Common myeloid progenitor, CD34-positive (primary cell): ENCODE measurements around the gene TCP11.

Experiments used
- CTCF ChIA-PET: fragments of 350-600 bp; sonication (Branson Sonifier 250); formaldehyde crosslinking; loops from one replicate; lab custom pipeline; 2021; ENCODE audit warnings: antibody characterized with exemption; lab: Charles Lee
- POLR2A ChIA-PET: fragments of 350-600 bp; sonication (Branson Sonifier 250); formaldehyde crosslinking; loops from one replicate; lab custom pipeline; 2021; ENCODE audit warnings: antibody characterized with exemption; lab: Charles Lee
- DNase-seq, 3 donors: peaks; one replicate each; pipeline versions ENCODE4 v3.0.0 to v3.0.0-alpha.2; 2013
- H3K27ac ChIP-seq, 2 experiments: 1 replicate in 1 of 2; 2 replicates in 1 of 2; pipeline ENCODE4 v1.7.0; 2013; ENCODE audit warnings: inconsistent platforms in 2 of 2, low read length in 2 of 2, mild to moderate bottlenecking in 2 of 2, low read depth in 1 of 2, moderate library complexity in 1 of 2; ENCODE audit not compliant: severe bottlenecking in 2 of 2, insufficient read depth in 1 of 2, poor library complexity in 1 of 2
- H3K27me3 ChIP-seq, 5 experiments: replicated peaks in 2 of 5; 1 replicate in 3 of 5; 2 replicates in 2 of 5; pipeline versions ENCODE4 v1.6.1 to v1.7.0; 2013; ENCODE audit warnings: low read length in 4 of 5, mild to moderate bottlenecking in 2 of 5, moderate library complexity in 2 of 5, inconsistent platforms in 1 of 5; ENCODE audit not compliant: insufficient read depth in 5 of 5, control insufficient read depth in 4 of 5
- H3K36me3 ChIP-seq, 4 experiments: 1 replicate in 2 of 4; 2 replicates in 2 of 4; pipeline versions ENCODE4 v1.6.1 to v1.7.0; 2013; ENCODE audit warnings: low read length in 3 of 4, control low read depth in 1 of 4, mild to moderate bottlenecking in 1 of 4; ENCODE audit not compliant: control insufficient read depth in 4 of 4, insufficient read depth in 4 of 4
- H3K4me1 ChIP-seq, 4 experiments: 1 replicate in 3 of 4; 2 replicates in 1 of 4; pipeline versions ENCODE4 v1.6.1 to v1.7.1; 2013; ENCODE audit warnings: low read length in 3 of 4, mild to moderate bottlenecking in 3 of 4, control low read depth in 1 of 4, inconsistent platforms in 1 of 4, moderate library complexity in 1 of 4; ENCODE audit not compliant: control insufficient read depth in 4 of 4, insufficient read depth in 4 of 4; ENCODE audit errors: control extremely low read depth in 1 of 4
- H3K4me3 ChIP-seq, 7 experiments: 1 replicate in 4 of 7; 2 replicates in 3 of 7; pipeline versions ENCODE4 v1.5.1 to v1.7.0; 2013; ENCODE audit warnings: mild to moderate bottlenecking in 7 of 7, low read length in 6 of 7, moderate library complexity in 6 of 7, inconsistent platforms in 2 of 7, low read depth in 2 of 7, control low read depth in 1 of 7; ENCODE audit not compliant: insufficient read depth in 4 of 7, control insufficient read depth in 1 of 7; ENCODE audit errors: extremely low read depth in 1 of 7
- H3K9me3 ChIP-seq, 5 experiments: 1 replicate in 4 of 5; 2 replicates in 1 of 5; pipeline versions ENCODE4 v1.6.1 to v1.7.1; 2013; ENCODE audit warnings: low read length in 4 of 5, mild to moderate bottlenecking in 2 of 5, inconsistent platforms in 1 of 5, low read depth in 1 of 5, moderate library complexity in 1 of 5; ENCODE audit not compliant: control insufficient read depth in 4 of 5, insufficient read depth in 2 of 5; ENCODE audit errors: control extremely low read depth in 1 of 5
- WGBS: methylation state at CpG from one replicate; pipeline ENCODE4 v1.1.5; 2013; ENCODE audit not compliant: insufficient coverage; 5-methylcytosine and 5-hydroxymethylcytosine counted together

The TCP11 gene

GRCh38 chr6:35174088-35174434, 32.9 kb upstream of the TCP11 start:
- POLR2A ChIA-PET = no interaction called here
- 81% methylated on average over 2 of the region's 2 CpGs for WGBS

GRCh38 chr6:35173427-35174087, 32.4 kb upstream of the TCP11 start:
- POLR2A ChIA-PET = no interaction called here
- Histone ChIP-seq H3K9me3 (peaks cover 0 to 3% (median 0%) of the 10 kb centered on the region in 5 experiments), H3K27ac (no peak overlapping the region), H3K36me3 (no peaks in the 10 kb centered on the region), H3K4me3 (no peak overlapping the region), H3K4me1 (peaks cover 0 to 4% (median 2%) of the 10 kb centered on the region in 4 experiments), H3K27me3 (peaks cover 0 to 2% (median 0%) of the 10 kb centered on the region in 5 experiments)
- DNase-seq = no peak
- WGBS = 96% methylated on average over 5 of the region's 7 CpGs
- CTCF ChIA-PET = interaction anchor here (0.7 to 1.6 kb wide), 2 partner anchors 15 to 19 kb away, joined by 3 read pairs; no protein-coding TSS in a partner anchor

More at GRCh38 chr6:35174088-35174434, 32.9 kb upstream of the TCP11 start:
- Histone ChIP-seq H3K4me1 (peaks cover 0 to 4% (median 2%) of the 10 kb centered on the region in 4 experiments), H3K9me3 (peaks cover 0 to 3% (median 0%) of the 10 kb centered on the region in 5 experiments), H3K36me3 (no peaks in the 10 kb centered on the region), H3K4me3 (no peak overlapping the region), H3K27me3 (peaks cover 0 to 2% (median 0%) of the 10 kb centered on the region in 5 experiments), H3K27ac (no peak overlapping the region)
- CTCF ChIA-PET = interaction anchor here (1.6 kb wide), 1 partner anchor 19 kb away, joined by 3 read pairs; no protein-coding TSS in a partner anchor
- DNase-seq = no peak

- Histone ChIP-seq H3K36me3 (no peaks in the 10 kb centered on the region), H3K4me1 (peaks cover 0 to 4% (median 2%) of the 10 kb centered on the region in 4 experiments), H3K4me3 (no peak overlapping the region), H3K9me3 (peaks cover 0 to 3% (median 0%) of the 10 kb centered on the region in 5 experiments), H3K27ac (no peak overlapping the region), H3K27me3 (peaks cover 0 to 2% (median 0%) of the 10 kb centered on the region in 5 experiments)
- DNase-seq = no peak
- CTCF ChIA-PET = interaction anchor here (0.7 kb wide), 1 partner anchor 14 kb away, joined by 3 read pairs; no protein-coding TSS in a partner anchor
- POLR2A ChIA-PET = no interaction called here
- 95% methylated on average over 4 of the region's 5 CpGs for WGBS
Measured at GRCh38 chr6:35173044-35173426, 31.9 kb upstream of the TCP11 start.

- ChIA-PET CTCF (no interaction called here), POLR2A (no interaction called here)
- Histone ChIP-seq H3K4me3 (no peak overlapping the region), H3K36me3 (no peaks in the 10 kb centered on the region), H3K27me3 (peaks cover 0 to 6% (median 0%) of the 10 kb centered on the region in 5 experiments), H3K9me3 (peaks cover 0 to 3% (median 0%) of the 10 kb centered on the region in 5 experiments), H3K27ac (no peak overlapping the region), H3K4me1 (no peaks in the 10 kb centered on the region)
- WGBS = 100% methylated on average over 3 of the region's 3 CpGs
- DNase-seq = no peak
Measured at GRCh38 chr6:35170891-35171290, 29.8 kb upstream of the TCP11 start.

GRCh38 chr6:35170166-35170565, 29.0 kb upstream of the TCP11 start:
- H3K36me3 ChIP-seq = no peaks in the 10 kb centered on the region
- H3K4me3 ChIP-seq = no peak overlapping the region
- H3K4me1 ChIP-seq = no peaks in the 10 kb centered on the region
- DNase-seq = no peak
- CTCF ChIA-PET = interaction anchor here (0.6 kb wide), 1 partner anchor 14 kb away, joined by 3 read pairs; no protein-coding TSS in a partner anchor
- H3K9me3 ChIP-seq = peaks cover 0 to 3% (median 0%) of the 10 kb centered on the region in 5 experiments
- peaks cover 0 to 6% (median 0%) of the 10 kb centered on the region in 5 experiments for H3K27me3 ChIP-seq
- WGBS = 92% methylated on average over 1 of the region's 1 CpG
- POLR2A ChIA-PET = no interaction called here
- no peak overlapping the region for H3K27ac ChIP-seq

- WGBS = 95% methylated on average over 7 of the region's 7 CpGs
- H3K27ac ChIP-seq = no peak overlapping the region
- no peak overlapping the region for H3K4me3 ChIP-seq
- ChIA-PET POLR2A (no interaction called here), CTCF (interaction anchor here (1.1 to 1.5 kb wide), 2 partner anchors 11 to 37 kb away, joined by 3 to 6 read pairs; no protein-coding TSS in a partner anchor)
- no peak for DNase-seq
- no peaks in the 10 kb centered on the region for H3K36me3 ChIP-seq
- H3K4me1 ChIP-seq = no peaks in the 10 kb centered on the region
- H3K9me3 ChIP-seq = peaks cover 0 to 3% (median 0%) of the 10 kb centered on the region in 5 experiments
- H3K27me3 ChIP-seq = peaks cover 0 to 5% (median 0%) of the 10 kb centered on the region in 5 experiments
Measured at GRCh38 chr6:35168461-35168861, 27.3 kb upstream of the TCP11 start.

- ChIA-PET POLR2A (no interaction called here), CTCF (interaction anchor here (1.1 to 1.5 kb wide), 2 partner anchors 12 to 38 kb away, joined by 3 to 6 read pairs; no protein-coding TSS in a partner anchor)
- Histone ChIP-seq H3K27ac (no peak overlapping the region), H3K9me3 (peaks cover 0 to 8% (median 0%) of the 10 kb centered on the region in 5 experiments), H3K27me3 (peaks cover 0 to 7% (median 0%) of the 10 kb centered on the region in 5 experiments), H3K4me1 (no peaks in the 10 kb centered on the region), H3K36me3 (no peaks in the 10 kb centered on the region), H3K4me3 (no peak overlapping the region)
- DNase-seq = no peak
Measured at GRCh38 chr6:35167505-35167904, 26.4 kb upstream of the TCP11 start.
